ENCODE measurements around the gene LYPD5.
"Not testable (repeated sequence)": the region's sequence is repeated elsewhere in the genome, so short reads cannot be mapped to it uniquely, and the experiment has no call there.

LYPD5 gene

DNA sequence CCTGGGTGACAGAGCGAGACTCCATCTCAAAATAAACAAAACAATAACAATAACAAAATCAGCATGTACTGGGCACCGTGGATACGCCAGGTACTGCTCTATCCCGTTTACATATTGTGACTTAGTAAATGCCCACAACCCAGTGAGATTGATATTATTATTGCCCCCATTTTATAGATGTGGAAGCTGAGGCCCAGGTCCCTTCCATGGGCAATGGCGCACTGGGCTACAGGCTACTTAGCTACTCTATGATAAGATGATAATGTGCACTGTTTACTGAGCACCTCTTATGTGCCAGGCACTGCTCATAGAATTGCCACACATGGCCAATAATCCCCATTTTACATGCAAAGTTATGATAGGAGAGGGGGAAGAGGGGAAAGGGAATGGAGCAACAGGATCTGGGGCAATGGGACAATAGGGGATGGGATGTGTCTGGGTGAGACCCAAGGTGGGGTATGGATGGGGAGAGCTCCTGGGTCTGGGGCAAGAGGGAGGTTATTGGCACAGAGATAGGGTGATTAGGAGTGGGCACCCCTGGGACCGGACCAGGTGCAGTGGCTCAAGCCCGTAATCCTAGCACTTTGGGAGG lies 26.9 kb downstream of the LYPD5 start:
- Mint-ChIP-seq H3K36me3 (peaks cover 6% of the 10 kb centered on the region), H3K4me3 (no peak overlapping the region), H3K27me3 (no peaks in the 10 kb centered on the region), H3K4me1 (ENCODE audit: low read depth) (peaks cover 47% of the 10 kb centered on the region), H3K9me3 (ENCODE audit: low read depth) (no peaks in the 10 kb centered on the region), H3K27ac (peak overlapping the region; percentile 1)

DNA sequence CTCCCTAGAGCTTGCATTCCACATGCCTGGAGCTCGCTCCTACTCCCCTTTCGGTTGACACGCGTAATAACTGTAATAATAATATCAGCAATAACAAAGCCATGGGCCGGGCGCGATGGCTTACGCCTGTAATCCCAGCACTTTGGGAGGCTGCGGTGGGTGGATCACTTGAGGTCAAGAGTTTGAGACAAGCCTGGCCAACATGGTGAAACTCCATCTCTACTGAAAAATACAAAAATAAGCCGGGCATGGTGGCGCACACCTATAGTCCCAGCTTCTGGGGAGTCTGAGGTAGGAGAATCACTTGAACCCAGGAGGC lies 27.3 kb downstream of the LYPD5 start:
- not testable (repeated sequence) for H3K27ac Mint-ChIP-seq; H3K4me3 Mint-ChIP-seq; H3K9me3 Mint-ChIP-seq (ENCODE audit: low read depth); H3K27me3 Mint-ChIP-seq; H3K36me3 Mint-ChIP-seq
- H3K4me1 Mint-ChIP-seq (ENCODE audit: low read depth), result peaks cover 44% of the 10 kb centered on the region

DNA sequence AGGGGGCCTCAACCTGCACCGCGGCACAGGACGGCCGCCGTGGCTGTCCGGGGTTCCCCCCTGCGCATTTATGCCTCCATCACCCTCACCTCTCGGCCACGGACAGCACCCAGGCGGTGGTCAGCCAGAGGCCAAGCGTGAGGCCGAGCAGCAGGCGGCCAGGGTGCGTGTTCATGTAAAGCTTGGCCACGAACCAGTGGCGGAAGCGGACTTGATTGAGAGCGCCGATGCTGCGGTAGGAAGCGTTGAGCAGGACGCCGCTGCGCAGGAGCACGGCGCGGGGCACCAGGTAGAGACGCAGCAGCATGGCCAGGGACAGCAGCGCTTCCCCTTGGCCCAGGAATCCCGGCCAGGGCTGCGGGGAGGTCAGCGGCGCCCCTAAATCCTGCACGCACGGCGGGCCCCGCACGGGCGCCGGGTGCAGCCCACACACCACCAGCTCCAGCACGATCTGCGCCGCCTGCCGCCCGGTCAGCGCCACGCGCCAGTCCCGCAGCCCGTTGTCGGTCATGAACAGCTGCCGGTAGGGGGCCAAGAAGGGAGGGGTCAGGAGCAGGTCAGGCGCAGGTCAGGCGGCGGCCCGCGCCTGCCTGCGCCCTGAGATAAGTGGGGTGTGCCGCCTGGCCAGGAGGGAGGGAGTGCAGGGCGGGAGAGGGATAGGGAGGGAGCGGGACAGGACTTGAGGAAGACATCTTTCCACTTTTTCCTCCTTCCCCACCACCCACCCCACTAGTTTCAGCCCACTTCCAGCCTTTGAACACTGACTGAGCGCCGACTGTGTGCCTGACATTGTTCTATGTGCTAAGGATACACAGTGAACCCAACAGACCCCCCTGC lies 27.9 kb downstream of the LYPD5 start:
- H3K9me3 Mint-ChIP-seq (ENCODE audit: low read depth), result no peaks in the 10 kb centered on the region
- H3K4me1 Mint-ChIP-seq (ENCODE audit: low read depth), result peaks cover 39% of the 10 kb centered on the region
- H3K27me3 Mint-ChIP-seq, result no peaks in the 10 kb centered on the region
- no peak overlapping the region for H3K4me3 Mint-ChIP-seq
- H3K27ac Mint-ChIP-seq, result no peak overlapping the region
- H3K36me3 Mint-ChIP-seq, result peaks cover 6% of the 10 kb centered on the region

DNA sequence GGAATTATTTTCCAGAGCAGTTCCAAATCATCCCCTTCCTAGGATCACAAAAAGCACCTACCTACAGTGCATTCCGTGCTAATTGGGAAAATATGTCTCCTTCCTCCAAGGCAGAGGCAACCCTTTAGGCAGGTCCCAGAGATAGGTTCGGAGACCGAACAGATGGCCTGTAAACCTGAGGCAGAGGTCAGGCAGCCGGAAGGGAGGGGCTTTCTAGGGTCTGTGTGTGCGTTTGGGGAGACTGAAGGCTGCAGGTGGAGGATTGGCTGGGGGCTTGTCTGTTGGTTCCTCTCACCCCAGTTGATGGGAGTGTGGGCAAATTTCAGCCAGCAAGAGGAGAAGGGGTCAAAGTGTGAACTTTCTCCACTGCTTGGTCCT lies 28.5 kb downstream of the LYPD5 start:
- peaks cover 35% of the 10 kb centered on the region for H3K4me1 Mint-ChIP-seq (ENCODE audit: low read depth)
- H3K27me3 Mint-ChIP-seq, result no peaks in the 10 kb centered on the region
- no peaks in the 10 kb centered on the region for H3K9me3 Mint-ChIP-seq (ENCODE audit: low read depth)
- H3K27ac Mint-ChIP-seq, result no peak overlapping the region
- no peak overlapping the region for H3K4me3 Mint-ChIP-seq
- peaks cover 6% of the 10 kb centered on the region for H3K36me3 Mint-ChIP-seq

DNA sequence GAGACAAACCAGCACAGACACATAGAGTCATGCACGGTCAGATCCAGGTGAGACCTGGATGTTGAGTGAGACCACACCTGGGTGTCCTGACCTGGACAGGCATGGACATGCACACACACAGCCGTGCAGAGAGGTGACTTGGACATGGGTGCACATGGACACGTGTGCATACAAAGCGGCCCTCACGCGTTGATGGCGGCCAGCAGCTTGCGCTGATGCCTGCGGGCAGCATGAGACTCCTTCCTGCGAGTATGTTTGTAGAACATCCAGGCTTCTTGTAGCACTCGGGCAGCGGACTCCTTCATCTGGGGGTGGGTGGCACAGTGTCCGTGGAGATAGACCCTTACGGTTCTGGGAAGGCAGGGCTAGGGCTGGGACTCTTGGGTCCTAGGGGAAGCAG lies 33.0 kb downstream of the LYPD5 start:
- no peaks in the 10 kb centered on the region for H3K36me3 Mint-ChIP-seq
- no peak overlapping the region for H3K27ac Mint-ChIP-seq
- H3K27me3 Mint-ChIP-seq, result no peaks in the 10 kb centered on the region
- no peak overlapping the region for H3K4me3 Mint-ChIP-seq
- no peaks in the 10 kb centered on the region for H3K9me3 Mint-ChIP-seq (ENCODE audit: low read depth)
- H3K4me1 Mint-ChIP-seq (ENCODE audit: low read depth), result peaks cover 30% of the 10 kb centered on the region

DNA sequence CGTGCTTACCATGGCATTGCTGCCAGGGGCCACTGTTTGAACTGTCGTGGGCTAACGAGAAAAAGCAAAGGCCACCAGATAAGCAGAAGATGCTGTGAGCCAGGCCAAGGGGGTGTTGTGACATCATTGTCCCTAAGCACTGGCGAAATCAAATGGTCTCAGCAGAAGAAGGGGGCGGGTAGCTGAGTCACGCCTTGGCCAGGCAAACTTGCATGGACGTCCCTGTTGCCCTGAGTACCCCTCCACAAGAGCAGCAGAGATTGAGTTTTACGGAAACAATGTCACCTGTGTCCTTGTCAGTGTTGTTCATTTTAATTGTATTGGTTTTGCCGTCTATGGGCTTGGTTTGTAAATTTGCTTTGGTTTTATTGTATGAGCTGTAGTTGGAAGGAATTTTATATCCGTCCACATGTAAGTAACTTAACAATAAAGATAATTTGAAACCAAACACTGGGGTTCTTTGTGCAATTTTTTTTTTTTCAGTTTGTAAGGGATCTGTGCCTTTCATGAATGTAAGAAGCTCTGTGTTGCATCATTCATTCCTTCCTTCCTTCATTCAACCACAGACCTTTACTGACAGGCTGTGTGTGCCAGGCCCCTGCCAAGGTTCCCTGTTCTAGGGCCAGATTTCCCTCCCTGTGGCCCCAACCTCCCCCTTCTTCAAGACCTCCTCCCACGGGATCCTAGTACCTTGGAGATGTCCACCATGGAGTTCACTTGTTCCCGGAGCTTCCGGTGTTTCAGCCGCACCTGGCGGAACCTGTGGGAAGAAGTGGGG lies 33.8 kb downstream of the LYPD5 start:
- Mint-ChIP-seq H3K4me1 (ENCODE audit: low read depth) (peaks cover 37% of the 10 kb centered on the region), H3K27me3 (no peaks in the 10 kb centered on the region), H3K4me3 (no peak overlapping the region), H3K27ac (peak overlapping the region; percentile 68), H3K36me3 (no peaks in the 10 kb centered on the region), H3K9me3 (ENCODE audit: low read depth) (no peaks in the 10 kb centered on the region)

DNA sequence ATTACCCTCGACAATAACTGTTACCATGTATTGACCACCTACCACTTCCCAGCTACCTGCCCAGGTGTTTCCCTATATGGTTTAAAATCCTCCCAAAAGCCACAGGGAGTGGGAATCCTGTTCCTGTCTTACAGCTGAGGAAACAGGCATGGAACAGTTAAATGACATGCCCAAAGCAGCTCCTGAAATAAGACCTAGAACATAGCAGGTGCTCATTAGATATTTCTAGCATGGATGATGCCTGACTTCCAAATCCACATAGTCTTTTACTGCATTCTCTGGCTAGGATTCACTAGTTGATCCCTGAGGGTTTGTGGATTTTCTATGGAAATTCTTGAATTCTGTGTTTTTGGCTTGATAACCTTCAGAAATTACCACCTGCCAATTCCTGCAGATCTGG lies 34.4 kb downstream of the LYPD5 start:
- no peaks in the 10 kb centered on the region for H3K9me3 Mint-ChIP-seq (ENCODE audit: low read depth)
- peaks cover 43% of the 10 kb centered on the region for H3K4me1 Mint-ChIP-seq (ENCODE audit: low read depth)
- peak overlapping the region; percentile 95 for H3K27ac Mint-ChIP-seq
- H3K4me3 Mint-ChIP-seq, result no peak overlapping the region
- no peaks in the 10 kb centered on the region for H3K36me3 Mint-ChIP-seq
- H3K27me3 Mint-ChIP-seq, result no peaks in the 10 kb centered on the region

DNA sequence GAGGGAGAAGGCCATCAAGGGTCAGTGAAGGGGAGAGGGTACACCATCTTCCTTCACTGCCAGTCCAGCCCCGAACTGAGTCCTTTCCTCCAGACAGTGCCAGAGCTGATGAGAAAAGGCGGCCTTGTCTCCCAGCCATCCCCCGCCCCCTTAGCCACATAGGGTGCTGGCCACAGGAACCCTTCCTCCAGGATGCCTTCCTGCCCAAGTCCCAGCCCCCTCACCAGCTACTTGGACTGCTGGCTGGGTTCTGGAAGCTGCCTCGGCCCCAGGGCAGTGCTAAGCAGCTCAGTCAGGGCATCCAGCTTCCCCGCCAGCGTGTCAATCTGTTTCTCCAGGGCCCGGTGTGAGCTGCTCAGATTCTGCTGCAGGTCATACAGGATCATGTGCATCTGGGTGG lies 34.9 kb downstream of the LYPD5 start:
- peak overlapping the region; percentile 95 for H3K27ac Mint-ChIP-seq
- H3K36me3 Mint-ChIP-seq, result no peaks in the 10 kb centered on the region
- H3K4me3 Mint-ChIP-seq, result no peak overlapping the region
- H3K27me3 Mint-ChIP-seq, result no peaks in the 10 kb centered on the region
- H3K9me3 Mint-ChIP-seq (ENCODE audit: low read depth), result no peaks in the 10 kb centered on the region
- peaks cover 46% of the 10 kb centered on the region for H3K4me1 Mint-ChIP-seq (ENCODE audit: low read depth)

DNA sequence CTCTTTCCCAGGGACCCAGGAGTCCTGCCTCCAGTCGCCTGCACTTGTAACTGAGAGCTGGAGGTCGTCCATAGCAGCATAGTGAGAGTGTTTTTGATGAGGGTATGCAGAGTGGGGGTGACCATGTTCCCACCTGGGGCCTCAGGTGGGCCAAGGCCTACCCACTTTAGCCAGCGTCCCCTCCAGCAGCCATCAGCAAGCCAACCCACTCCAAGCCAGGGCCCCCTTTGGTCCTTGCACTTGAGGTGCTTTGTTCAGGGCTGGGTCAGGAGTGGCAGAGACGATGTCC lies 35.5 kb downstream of the LYPD5 start:
- peaks cover 46% of the 10 kb centered on the region for H3K4me1 Mint-ChIP-seq (ENCODE audit: low read depth)
- H3K9me3 Mint-ChIP-seq (ENCODE audit: low read depth), result no peaks in the 10 kb centered on the region
- peak overlapping the region; percentile 95 for H3K27ac Mint-ChIP-seq
- H3K27me3 Mint-ChIP-seq, result no peaks in the 10 kb centered on the region
- no peaks in the 10 kb centered on the region for H3K36me3 Mint-ChIP-seq
- peak overlapping the region; percentile 72 for H3K4me3 Mint-ChIP-seq

DNA sequence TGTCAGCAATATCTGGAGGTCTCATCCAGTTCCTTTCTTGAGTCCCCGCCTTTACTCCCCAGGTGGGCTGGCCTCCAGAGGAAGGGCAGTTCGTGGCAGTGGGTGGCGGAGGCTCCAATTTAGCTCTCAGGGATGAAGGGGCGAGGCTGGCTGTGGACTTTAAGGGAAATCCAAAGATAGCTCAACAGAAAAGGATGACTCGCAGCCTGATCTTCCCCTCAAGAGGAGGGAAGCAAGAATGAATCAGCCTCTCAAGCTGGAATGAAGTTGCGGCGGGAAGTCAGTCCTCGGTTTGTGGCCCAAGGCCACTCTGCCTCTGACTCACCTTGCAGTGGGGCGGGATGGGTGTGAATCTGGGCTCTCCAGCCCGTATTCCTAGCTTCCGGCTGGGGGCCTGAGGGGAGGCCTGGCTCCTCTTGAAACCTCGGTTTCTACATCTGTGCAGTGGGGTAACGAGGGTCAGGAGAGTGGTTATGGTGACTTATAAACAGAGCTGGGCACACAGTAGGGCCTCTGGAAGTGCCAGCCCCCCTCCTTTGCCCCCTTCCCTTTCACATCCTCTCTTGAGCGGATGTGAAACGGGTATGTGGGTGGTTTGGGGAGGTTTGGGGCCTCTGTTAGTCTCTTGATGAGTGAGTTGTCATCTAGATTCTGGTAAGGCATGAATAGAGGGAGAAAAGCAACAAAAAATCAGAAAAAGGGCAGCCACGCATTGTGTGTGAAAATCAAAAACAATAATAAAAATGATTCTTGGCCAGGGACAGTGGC lies 37.0 kb downstream of the LYPD5 start:
- Mint-ChIP-seq H3K27ac (peak overlapping the region; percentile 95), H3K9me3 (ENCODE audit: low read depth) (no peaks in the 10 kb centered on the region), H3K27me3 (no peaks in the 10 kb centered on the region), H3K4me3 (peak overlapping the region; percentile 72), H3K36me3 (no peaks in the 10 kb centered on the region), H3K4me1 (ENCODE audit: low read depth) (peaks cover 46% of the 10 kb centered on the region)

DNA sequence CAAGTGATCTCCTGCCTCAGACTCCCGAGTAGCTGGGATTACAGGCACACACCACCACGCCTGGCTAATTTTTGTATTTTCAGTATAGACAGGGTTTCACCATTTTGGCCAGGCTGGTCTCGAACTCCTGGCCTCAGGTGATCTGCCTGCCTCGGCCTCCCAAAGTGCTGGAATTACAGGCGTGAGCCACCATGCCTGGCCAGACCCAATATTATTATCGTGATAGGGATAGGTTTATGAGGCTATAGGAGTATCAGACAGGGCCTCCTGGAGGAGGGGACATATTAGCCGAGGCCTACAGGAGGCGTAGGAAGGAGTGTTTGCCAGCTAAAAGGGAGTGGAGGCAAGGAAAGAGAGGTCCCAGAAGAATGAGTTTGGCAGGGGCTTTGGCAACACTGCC lies 37.6 kb downstream of the LYPD5 start:
- H3K27me3 Mint-ChIP-seq; H3K9me3 Mint-ChIP-seq (ENCODE audit: low read depth); H3K36me3 Mint-ChIP-seq: not testable (repeated sequence)
- Mint-ChIP-seq H3K27ac (peak overlapping the region; percentile 95), H3K4me1 (ENCODE audit: low read depth) (peaks cover 46% of the 10 kb centered on the region), H3K4me3 (peak overlapping the region; percentile 72)

DNA sequence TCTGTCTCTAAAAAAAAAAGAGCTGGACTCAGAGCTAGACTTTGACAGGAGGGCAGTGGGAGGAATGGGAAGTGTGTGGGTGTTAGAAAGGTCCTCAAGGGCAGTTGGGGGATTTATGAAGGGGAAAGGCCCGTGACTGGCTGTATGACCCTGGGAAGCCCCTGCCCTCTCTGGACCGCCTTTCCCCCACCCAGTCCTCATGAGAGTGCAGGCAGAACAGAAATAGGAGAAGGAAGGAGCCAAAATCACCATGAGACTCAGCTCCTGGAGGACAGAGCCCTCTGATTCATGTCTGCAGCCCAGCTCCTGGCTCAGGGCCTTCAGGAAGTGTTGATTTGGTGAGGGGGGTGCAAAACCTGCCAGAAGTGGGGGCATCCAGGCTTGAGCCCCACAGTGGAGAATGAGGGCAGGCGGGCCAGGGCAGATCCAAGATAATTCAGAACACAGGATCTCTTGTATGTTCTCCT lies 38.7 kb downstream of the LYPD5 start:
- H3K4me1 Mint-ChIP-seq (ENCODE audit: low read depth), result peaks cover 52% of the 10 kb centered on the region
- peak overlapping the region; percentile 50 for H3K4me3 Mint-ChIP-seq
- H3K36me3 Mint-ChIP-seq, result no peaks in the 10 kb centered on the region
- no peaks in the 10 kb centered on the region for H3K9me3 Mint-ChIP-seq (ENCODE audit: low read depth)
- no peaks in the 10 kb centered on the region for H3K27me3 Mint-ChIP-seq
- peak overlapping the region; percentile 51 for H3K27ac Mint-ChIP-seq

DNA sequence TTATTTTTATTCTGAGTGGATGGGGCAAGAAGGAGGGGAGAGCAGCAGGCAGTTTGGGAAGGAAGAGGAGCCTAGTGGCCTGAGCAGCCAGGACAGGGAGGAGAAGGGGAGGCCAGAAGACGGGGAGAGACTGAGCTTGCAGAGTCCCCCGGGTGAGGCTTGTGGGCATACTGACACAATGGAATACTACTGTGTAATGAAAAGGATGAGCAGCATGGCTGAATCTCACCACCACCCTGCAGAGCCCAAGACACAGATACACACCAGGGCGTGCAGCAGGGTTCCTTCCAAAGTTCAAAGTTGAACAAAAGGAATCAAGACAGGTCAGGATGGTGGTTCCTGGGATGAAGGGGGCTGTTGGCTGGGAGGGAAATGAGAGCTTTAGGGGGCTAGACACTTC lies 39.4 kb downstream of the LYPD5 start:
- Mint-ChIP-seq H3K27me3 (no peaks in the 10 kb centered on the region), H3K36me3 (no peaks in the 10 kb centered on the region), H3K9me3 (ENCODE audit: low read depth) (no peaks in the 10 kb centered on the region), H3K27ac (peak overlapping the region; percentile 51), H3K4me1 (ENCODE audit: low read depth) (peaks cover 51% of the 10 kb centered on the region), H3K4me3 (peak overlapping the region; percentile 22)

DNA sequence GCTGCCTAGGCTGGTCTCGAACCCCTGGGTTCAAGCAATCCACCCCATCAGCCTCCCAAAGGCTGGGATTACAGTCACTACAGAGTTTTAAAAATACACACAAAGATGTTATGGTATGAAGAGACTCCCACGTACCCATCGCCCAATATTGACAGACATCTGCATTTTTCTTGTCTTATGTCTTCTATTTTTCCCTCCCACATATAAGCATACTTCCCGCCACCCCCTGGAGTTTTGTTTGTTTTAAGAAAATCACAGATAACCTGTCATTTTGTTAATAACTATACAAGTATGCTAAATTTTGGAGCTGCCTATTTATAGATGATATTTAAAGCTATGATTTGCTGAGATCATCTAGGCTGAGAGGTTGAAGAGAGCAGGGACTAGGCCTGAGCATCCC lies 41.3 kb downstream of the LYPD5 start:
- H3K27me3 Mint-ChIP-seq, result no peaks in the 10 kb centered on the region
- peaks cover 9% of the 10 kb centered on the region for H3K36me3 Mint-ChIP-seq
- no peak overlapping the region for H3K27ac Mint-ChIP-seq
- H3K4me1 Mint-ChIP-seq (ENCODE audit: low read depth), result peaks cover 53% of the 10 kb centered on the region
- no peaks in the 10 kb centered on the region for H3K9me3 Mint-ChIP-seq (ENCODE audit: low read depth)
- no peak overlapping the region for H3K4me3 Mint-ChIP-seq

DNA sequence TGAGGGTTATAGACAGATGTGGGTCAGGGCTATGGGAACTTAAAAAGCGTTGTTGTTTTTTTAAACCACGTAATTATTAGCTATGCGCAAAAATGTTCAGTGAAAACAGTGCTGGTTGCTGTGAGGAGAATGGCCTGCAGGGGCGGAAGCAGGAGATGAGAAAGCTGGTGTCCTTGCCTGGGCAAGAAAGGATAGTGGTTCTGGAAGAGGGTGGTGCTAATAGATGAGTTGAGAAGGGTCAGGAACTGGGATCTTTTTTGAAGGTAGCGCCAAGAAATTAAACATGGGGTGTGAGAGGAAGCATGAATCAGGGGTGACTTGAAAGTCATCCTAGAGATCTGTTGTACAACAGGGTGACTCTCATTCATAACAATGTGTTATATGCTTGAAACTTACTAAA lies 42.7 kb downstream of the LYPD5 start:
- Mint-ChIP-seq H3K36me3 (peaks cover 9% of the 10 kb centered on the region), H3K4me1 (ENCODE audit: low read depth) (peaks cover 45% of the 10 kb centered on the region), H3K27ac (peak overlapping the region; percentile 7)

More for the DNA sequence above, 42.7 kb downstream of the LYPD5 start:
- Mint-ChIP-seq H3K4me3 (no peak overlapping the region), H3K27me3 (no peaks in the 10 kb centered on the region), H3K9me3 (ENCODE audit: low read depth) (no peaks in the 10 kb centered on the region)

All from activated naive CD8-positive, alpha-beta T cell (primary cell).